ENCODE results near the gene RABEP2.

DNA sequence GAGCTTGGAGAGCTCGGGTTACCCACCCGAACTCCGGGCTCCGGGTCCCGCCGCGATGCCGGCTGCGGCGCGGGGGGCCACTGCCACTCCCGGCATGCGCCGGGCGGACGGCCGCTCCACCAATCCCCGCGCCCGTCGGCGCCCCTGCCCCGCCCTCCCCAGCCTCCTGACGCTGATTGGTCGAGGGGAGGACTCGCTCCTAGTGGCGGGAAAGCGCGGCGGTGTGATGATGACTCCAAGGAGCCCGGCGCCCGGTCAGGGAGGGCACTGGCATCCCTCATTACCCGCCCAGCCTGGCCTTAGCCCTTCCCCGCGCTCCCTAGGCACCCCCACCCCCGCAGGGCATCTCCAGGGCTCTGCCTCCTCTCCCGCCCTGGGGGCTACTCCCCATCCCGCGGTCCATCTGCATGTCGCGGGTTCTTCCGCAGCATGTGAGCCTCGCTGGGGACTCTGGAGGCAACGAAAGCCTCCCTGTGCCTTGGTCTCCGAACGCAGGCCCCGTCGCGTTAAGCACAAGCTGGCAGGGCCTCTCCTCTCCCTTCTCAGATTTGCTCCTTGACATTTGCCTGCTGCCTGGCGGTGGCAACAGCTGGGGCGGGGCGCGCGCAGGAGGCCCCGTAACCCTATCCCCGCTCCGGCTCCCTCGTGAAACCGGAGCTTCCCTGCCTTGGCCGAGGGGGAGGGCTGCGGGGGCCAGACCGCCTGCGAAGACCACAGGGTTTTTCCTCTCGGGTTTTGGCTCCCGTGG, 45.0 kb downstream of the RABEP2 start:
- TF ChIP-seq EZH2 (IDR thresholded peaks at IDR 0.05; ENCODE audit: borderline replicate concordance, low read length): no peak
- TF ChIP-seq, protein P1, sequence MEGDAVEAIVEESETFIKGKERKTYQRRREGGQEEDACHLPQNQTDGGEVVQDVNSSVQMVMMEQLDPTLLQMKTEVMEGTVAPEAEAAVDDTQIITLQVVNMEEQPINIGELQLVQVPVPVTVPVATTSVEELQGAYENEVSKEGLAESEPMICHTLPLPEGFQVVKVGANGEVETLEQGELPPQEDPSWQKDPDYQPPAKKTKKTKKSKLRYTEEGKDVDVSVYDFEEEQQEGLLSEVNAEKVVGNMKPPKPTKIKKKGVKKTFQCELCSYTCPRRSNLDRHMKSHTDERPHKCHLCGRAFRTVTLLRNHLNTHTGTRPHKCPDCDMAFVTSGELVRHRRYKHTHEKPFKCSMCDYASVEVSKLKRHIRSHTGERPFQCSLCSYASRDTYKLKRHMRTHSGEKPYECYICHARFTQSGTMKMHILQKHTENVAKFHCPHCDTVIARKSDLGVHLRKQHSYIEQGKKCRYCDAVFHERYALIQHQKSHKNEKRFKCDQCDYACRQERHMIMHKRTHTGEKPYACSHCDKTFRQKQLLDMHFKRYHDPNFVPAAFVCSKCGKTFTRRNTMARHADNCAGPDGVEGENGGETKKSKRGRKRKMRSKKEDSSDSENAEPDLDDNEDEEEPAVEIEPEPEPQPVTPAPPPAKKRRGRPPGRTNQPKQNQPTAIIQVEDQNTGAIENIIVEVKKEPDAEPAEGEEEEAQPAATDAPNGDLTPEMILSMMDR (conservative IDR thresholded peaks at IDR 0.05 in 1 of 2, IDR thresholded peaks at IDR 0.05 in 1 of 2; ENCODE audit: extremely low read depth in 1 of 2, insufficient read depth in 1 of 2, low read depth in 1 of 2, low read length in 2 of 2): no peak
